Calu3 (cell line): ENCODE measurements around the gene RPL14. TPM values are rescaled to one million over a fixed set of nuclear protein-coding genes. Genes with fewer than 3 reads are reported as not detected.

Experiments
- BruUV-seq: library from RNA; stranded (reverse); fragments of 400-500 nt; replicated peaks from 2 replicates; lab custom pipeline; 2021; lab: Mats Ljungman, UMichigan
- CTCF ChIA-PET: fragments of 300-600 bp; sonication (Branson Sonifier 250); formaldehyde crosslinking; loops from one replicate; lab custom pipeline; 2022; ENCODE audit warnings: antibody characterized with exemption; lab: Charles Lee
- DNase-seq: peaks from one replicate; pipeline ENCODE4 v3.0.0; 2022
- H3K27ac Mint-ChIP-seq: one replicate; pipeline ENCODE4 v1.8.0; 2022; ENCODE audit warnings: mixed read lengths; ENCODE audit not compliant: unreplicated experiment
- H3K27me3 Mint-ChIP-seq: one replicate; pipeline ENCODE4 v1.8.0; 2022; ENCODE audit warnings: mixed read lengths; ENCODE audit not compliant: unreplicated experiment
- H3K36me3 Mint-ChIP-seq: one replicate; pipeline ENCODE4 v1.8.0; 2022; ENCODE audit warnings: mild to moderate bottlenecking, moderate library complexity, mixed read lengths; ENCODE audit not compliant: insufficient read depth, unreplicated experiment
- H3K4me1 Mint-ChIP-seq: one replicate; pipeline ENCODE4 v1.8.0; 2022; ENCODE audit warnings: mild to moderate bottlenecking, low read depth, mixed read lengths; ENCODE audit not compliant: unreplicated experiment
- H3K4me3 Mint-ChIP-seq: one replicate; pipeline ENCODE4 v1.8.0; 2022; ENCODE audit warnings: mild to moderate bottlenecking, low read depth, moderate library complexity, mixed read lengths; ENCODE audit not compliant: unreplicated experiment
- H3K9me3 Mint-ChIP-seq: one replicate; pipeline ENCODE4 v1.8.0; 2022; ENCODE audit warnings: low read depth, mixed read lengths; ENCODE audit not compliant: unreplicated experiment
- CTCF ChIP-seq: fragments of 200-600 bp; IDR thresholded peaks from one replicate; pipeline ENCODE4 v1.8.0; 2022; ENCODE audit warnings: antibody characterized with exemption; ENCODE audit not compliant: unreplicated experiment
- intact Hi-C: fragments of 100-400 bp; cut with micrococcal nuclease; formaldehyde crosslinking; loops from one replicate; pipeline ENCODE4 v1.10.0; 2022; ENCODE audit not compliant: unreplicated experiment
- total RNA-seq: library from RNA; stranded (reverse); gene quantifications from 2 replicates; pipeline ENCODE4 v1.2.3, GENCODE V29; 2022

RPL14 gene
- total RNA-seq, 1 experiment from 2014 or later, result 1,349 TPM

- DNase-seq, result no peak
- BruUV-seq, result no TSS peak
- H3K9me3 Mint-ChIP-seq, result no peaks in the 10 kb centered on the region
- H3K27me3 Mint-ChIP-seq, result no peaks in the 10 kb centered on the region
- CTCF ChIA-PET, result no interaction called here
- H3K4me3 Mint-ChIP-seq, result no peak overlapping the region
- no peaks in the 10 kb centered on the region for H3K36me3 Mint-ChIP-seq
- intact Hi-C loops, result no loop called here
- no peak overlapping the region for H3K27ac Mint-ChIP-seq
- H3K4me1 Mint-ChIP-seq, result no peaks in the 10 kb centered on the region
- no peak for TF ChIP-seq CTCF
These were observed 12.1 kb upstream of the RPL14 start for GRCh38 chr3:40445062-40445461.

- DNase-seq, result no peak
- intact Hi-C loops, result no loop called here
- CTCF ChIA-PET, result no interaction called here
- Mint-ChIP-seq H3K4me3 (no peak overlapping the region), H3K27ac (no peak overlapping the region), H3K4me1 (no peaks in the 10 kb centered on the region), H3K27me3 (no peaks in the 10 kb centered on the region), H3K9me3 (no peaks in the 10 kb centered on the region), H3K36me3 (no peaks in the 10 kb centered on the region)
- BruUV-seq, result no TSS peak
- no peak for TF ChIP-seq CTCF
These were observed 11.3 kb upstream of the RPL14 start for GRCh38 chr3:40445880-40446279.

- intact Hi-C loops, result no loop called here
- H3K9me3 Mint-ChIP-seq, result no peaks in the 10 kb centered on the region
- no peak for TF ChIP-seq CTCF
- BruUV-seq, result no TSS peak
- CTCF ChIA-PET, result no interaction called here
- no peak overlapping the region for H3K27ac Mint-ChIP-seq
- peaks cover 18% of the 10 kb centered on the region for H3K36me3 Mint-ChIP-seq
- H3K27me3 Mint-ChIP-seq, result no peaks in the 10 kb centered on the region
- no peak overlapping the region for H3K4me3 Mint-ChIP-seq
- peaks cover 16% of the 10 kb centered on the region for H3K4me1 Mint-ChIP-seq
- no peak for DNase-seq
These were observed 6.7 kb upstream of the RPL14 start for GRCh38 chr3:40450438-40450837.

- Mint-ChIP-seq H3K27me3 (no peaks in the 10 kb centered on the region), H3K4me3 (no peak overlapping the region), H3K4me1 (peaks cover 23% of the 10 kb centered on the region), H3K9me3 (no peaks in the 10 kb centered on the region), H3K27ac (no peak overlapping the region), H3K36me3 (peaks cover 26% of the 10 kb centered on the region)
- CTCF ChIA-PET, result no interaction called here
- TF ChIP-seq CTCF, result no peak
- BruUV-seq, result no TSS peak
- no peak for DNase-seq
- intact Hi-C loops, result no loop called here
These were observed 5.6 kb upstream of the RPL14 start for GRCh38 chr3:40451551-40451950.
